Memory B cell (primary cell): ENCODE measurements around the gene LMO2.
"Not testable (repeated sequence)": the region's sequence is repeated elsewhere in the genome, so short reads cannot be mapped to it uniquely, and the experiment has no call there.

Source experiments
- ATAC-seq: fragments of 150-1000 bp; cut with Tn5 transposase; 2 replicates; pipeline ENCODE4 v1.10.0; 2021; ENCODE audit warnings: low read depth, mild to moderate bottlenecking, moderate library complexity
- DNase-seq, 2 donors: peaks; one replicate each; pipeline ENCODE4 v3.0.0; 2022; ENCODE audit warnings: low spot score in 2 of 2
- H3K27ac Mint-ChIP-seq: one replicate; pipeline ENCODE4 v1.8.0; 2022; ENCODE audit warnings: mild to moderate bottlenecking, moderate library complexity, mixed read lengths
- H3K27me3 Mint-ChIP-seq: one replicate; pipeline ENCODE4 v1.8.0; 2022; ENCODE audit warnings: mixed read lengths
- H3K36me3 Mint-ChIP-seq: one replicate; pipeline ENCODE4 v1.8.0; 2022; ENCODE audit warnings: mild to moderate bottlenecking, mixed read lengths
- H3K4me1 Mint-ChIP-seq: one replicate; pipeline ENCODE4 v1.8.0; 2022; ENCODE audit warnings: mixed read lengths
- H3K4me3 Mint-ChIP-seq: one replicate; pipeline ENCODE4 v1.8.0; 2022; ENCODE audit warnings: mild to moderate bottlenecking, moderate library complexity, mixed read lengths
- H3K9me3 Mint-ChIP-seq: one replicate; pipeline ENCODE4 v1.8.0; 2022; ENCODE audit warnings: mixed read lengths

LMO2 gene

GRCh38 chr11:33825854-33826560, 65.9 kb downstream of the LMO2 start:
- Mint-ChIP-seq H3K36me3 (no peaks in the 10 kb centered on the region), H3K9me3 (no peaks in the 10 kb centered on the region), H3K4me1 (peaks cover 5% of the 10 kb centered on the region), H3K4me3 (no peak overlapping the region), H3K27me3 (peaks cover 18% of the 10 kb centered on the region), H3K27ac (no peak overlapping the region)
- DNase-seq = no peak
- ATAC-seq = no peak

DNA sequence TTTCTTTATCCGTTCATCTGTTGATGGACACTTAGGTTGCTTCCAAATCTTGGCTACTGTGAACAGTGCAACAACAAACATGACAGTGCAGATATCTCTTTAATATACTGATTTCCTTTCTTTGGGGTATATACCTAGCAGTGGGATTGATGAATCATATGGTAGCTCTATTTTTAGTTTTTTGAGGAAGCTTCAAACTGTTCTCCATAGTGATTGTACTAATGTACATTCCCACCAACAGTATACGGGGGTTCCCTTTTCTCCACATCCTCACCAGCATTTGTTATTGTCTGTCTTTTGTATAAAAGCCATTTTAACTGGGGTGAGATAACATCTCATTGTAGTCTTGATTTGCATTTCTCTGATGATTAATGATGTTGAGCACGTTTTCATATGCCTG, 68.9 kb downstream of the LMO2 start:
- H3K27me3 Mint-ChIP-seq = peaks cover 13% of the 10 kb centered on the region
- not testable (repeated sequence) for H3K27ac Mint-ChIP-seq, ATAC-seq, H3K4me1 Mint-ChIP-seq, H3K36me3 Mint-ChIP-seq, DNase-seq, H3K9me3 Mint-ChIP-seq, H3K4me3 Mint-ChIP-seq

GRCh38 chr11:33819278-33820035, 72.4 kb downstream of the LMO2 start:
- DNase-seq (no peak), ATAC-seq (no peak)
- Mint-ChIP-seq H3K27me3 (peaks cover 2% of the 10 kb centered on the region), H3K4me1 (peaks cover 5% of the 10 kb centered on the region), H3K4me3 (no peak overlapping the region), H3K27ac (no peak overlapping the region), H3K36me3 (no peaks in the 10 kb centered on the region), H3K9me3 (no peaks in the 10 kb centered on the region)
